GM18909 (cell line): Measurements from ENCODE around the gene LOXHD1.

Source experiments
- ATAC-seq: cut with Tn5 transposase; IDR thresholded peaks from one replicate; pipeline ENCODE4 v1.9.1; 2021; ENCODE audit warnings: mild to moderate bottlenecking; ENCODE audit not compliant: unreplicated experiment, poor library complexity

LOXHD1 gene

DNA sequence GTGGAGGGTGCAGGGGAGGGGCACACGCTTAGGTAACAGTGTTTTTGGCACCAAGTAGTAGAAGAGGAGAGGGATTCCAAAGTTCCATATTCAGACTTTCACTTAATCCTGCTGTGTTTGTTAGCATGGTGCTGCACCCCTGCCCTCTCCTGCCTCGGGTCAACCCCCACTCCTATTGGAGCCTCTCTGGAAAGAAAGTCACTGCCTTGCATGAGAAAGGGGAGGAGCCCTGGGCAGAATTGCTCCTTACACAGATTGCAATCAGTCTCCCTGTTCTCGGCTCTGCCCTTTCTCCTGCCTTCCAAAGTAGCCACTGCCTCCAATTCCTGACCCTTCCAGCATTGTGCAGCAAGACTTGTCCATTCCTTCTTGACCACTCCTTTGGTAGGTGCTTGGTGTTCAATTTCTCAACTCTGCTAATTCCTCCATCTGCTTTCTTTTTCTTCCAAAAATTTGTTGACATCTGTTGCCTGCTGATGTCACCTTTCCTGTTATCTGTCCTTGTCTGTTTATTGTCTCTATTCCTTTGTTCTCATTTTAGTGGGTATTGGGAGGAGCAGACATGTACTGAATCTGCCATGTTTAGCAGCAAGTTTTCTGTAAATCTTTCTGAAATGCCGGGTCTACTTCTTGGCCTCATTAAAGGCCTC is 225.4 kb downstream of the LOXHD1 start:
- no peak for ATAC-seq

- no peak for ATAC-seq
These were observed 227.3 kb downstream of the LOXHD1 start for GRCh38 chr18:46429649-46430224.

DNA sequence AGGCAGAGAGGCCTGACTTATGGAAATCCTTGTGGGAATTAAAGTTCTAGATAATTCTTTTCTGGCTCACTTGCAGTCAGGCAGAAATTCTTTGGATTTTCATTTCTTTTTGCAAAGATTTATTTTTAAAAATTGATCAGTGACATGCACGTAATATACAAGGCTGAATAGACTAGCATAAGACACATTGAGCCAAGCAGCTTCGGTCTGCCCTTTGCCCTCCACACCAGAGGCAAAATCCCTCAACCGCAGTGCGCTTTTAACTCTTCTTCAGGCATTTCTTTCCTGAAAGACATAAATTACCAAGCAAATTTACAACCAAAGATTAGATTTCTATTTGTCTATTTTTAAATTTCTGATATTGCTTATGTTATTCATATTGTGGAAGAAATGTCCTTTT is 227.9 kb downstream of the LOXHD1 start:
- no peak for ATAC-seq

DNA sequence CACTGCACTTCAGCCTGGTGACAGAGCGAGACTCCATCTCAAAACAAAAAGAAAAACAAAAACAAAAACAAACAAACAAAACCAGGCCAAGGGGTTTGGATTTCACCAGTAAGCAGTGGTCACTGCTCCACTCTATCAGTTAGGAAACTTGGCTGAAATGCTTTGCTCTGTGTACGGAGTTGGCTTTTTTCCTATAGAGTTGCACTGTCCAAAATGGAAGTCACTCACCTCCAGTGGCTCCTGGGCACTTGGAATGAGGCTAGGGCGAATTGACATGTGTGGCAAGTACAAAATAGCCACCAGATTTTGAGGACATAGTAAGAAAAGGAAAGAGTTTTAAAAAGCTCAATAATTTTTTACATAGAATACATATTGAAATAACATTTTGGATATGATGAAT is 228.7 kb downstream of the LOXHD1 start:
- no peak for ATAC-seq

GRCh38 chr18:46427216-46427995 is 229.6 kb downstream of the LOXHD1 start:
- ATAC-seq = no peak
